GM19043 (cell line): Measurements from ENCODE around the gene MS4A4E.
"Not testable (repeated sequence)": the region's sequence is repeated elsewhere in the genome, so short reads cannot be mapped to it uniquely, and the experiment has no call there.

ENCODE experiments used
- ATAC-seq: cut with Tn5 transposase; IDR thresholded peaks from one replicate; pipeline ENCODE4 v1.9.1; 2021; ENCODE audit warnings: low read depth; ENCODE audit not compliant: unreplicated experiment

The MS4A4E gene

DNA sequence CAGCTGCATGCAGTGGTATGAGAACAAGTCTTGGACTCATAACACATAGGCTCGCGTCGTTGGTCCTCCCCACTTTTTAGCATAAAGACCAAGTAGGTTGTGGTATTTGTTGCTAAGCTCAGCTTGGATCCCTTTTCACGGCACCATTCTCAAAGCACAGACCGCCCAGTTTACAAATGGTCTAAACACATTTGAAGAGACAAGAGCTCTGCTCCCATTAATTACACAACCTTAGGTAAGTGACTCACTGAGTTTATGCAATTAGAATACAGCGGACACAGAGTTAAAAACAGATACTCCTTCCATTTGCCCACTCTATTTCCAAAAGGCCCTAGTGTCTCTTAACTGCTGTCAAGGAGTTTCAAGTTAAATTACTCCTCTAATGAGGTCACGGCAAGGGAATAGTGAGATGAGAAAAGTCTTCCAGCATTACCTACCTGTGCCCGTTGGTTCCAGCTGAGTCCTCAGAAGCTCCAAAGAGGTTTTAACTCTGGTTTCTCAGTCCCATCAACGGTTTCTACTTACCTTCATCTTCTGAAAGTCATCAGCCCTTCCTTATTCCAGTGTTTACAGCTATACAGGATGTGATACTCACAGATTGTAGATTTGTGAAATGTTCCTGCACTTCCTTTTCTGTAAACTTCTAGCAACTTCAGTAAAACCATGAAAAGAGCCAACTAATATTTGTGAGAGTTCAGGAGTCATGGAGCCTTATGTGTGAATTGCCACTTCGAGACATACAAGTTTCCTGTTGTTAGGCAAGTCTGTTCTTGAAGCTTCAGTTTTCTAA lies 60.2 kb downstream of the MS4A4E start, which contains the start of gene MS4A6A:
MS4A6A (minus strand) TSS at position 543 of the 790 bp plus-strand sequence. CDS start 1,356 bp downstream, outside the sequence.
- no peak for ATAC-seq

DNA sequence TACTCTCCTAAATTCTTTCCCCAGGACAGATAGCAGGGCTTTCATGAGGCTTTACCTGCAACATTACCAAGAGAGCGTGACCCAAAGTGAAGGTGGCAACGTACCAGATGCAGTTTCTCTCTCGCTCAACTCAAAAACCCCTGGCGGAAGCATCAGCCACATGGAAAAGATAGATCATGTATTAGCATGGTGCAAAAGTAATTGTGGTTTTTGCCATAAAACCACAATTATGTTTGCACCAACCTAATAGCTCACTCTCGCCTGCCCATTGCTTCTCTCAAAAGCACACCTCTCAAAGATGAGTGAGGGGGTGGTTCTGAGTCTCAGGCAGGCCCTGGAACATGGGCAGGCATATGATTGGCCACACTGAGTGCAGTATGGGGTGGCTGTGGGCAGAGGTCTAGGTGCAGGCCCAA lies 67.1 kb downstream of the MS4A4E start:
- no peak for ATAC-seq

DNA sequence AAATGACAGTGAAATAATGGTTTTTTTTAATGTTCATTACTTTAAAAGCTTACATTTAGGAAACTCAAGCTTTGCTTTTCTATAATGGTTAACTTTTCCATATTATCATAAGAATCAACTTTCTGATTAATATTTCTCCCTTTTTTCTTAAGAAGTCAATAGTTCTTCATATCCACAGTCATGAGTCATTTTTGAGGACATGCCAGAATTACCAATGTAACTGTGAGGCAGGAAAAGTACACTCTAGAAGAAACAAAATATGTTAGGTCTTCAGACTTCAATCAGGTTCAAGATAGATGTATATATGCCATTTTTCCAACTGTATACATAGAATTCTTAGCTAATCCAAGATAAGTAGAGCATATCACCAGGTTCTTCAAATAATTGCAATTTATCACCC lies 70.9 kb downstream of the MS4A4E start:
- no peak for ATAC-seq

DNA sequence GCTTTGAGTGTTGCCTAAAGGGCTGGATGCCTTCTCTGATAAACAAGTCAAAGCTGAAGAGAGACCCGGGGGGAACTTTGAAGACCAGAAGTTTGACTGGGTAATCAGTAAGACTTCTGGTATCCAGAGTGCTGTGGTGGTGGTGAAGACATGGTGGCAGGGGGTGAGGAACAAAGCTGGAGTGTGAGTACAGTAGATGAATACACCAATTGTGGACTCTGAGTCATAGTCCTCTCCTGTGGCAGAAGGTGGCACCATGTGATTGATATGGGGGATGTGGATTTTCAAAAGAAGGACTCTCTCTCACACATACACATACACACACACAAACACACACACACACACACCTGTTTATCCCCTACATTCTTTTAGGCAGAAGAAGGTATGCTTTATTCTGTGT lies 72.4 kb downstream of the MS4A4E start:
- no peak for ATAC-seq

DNA sequence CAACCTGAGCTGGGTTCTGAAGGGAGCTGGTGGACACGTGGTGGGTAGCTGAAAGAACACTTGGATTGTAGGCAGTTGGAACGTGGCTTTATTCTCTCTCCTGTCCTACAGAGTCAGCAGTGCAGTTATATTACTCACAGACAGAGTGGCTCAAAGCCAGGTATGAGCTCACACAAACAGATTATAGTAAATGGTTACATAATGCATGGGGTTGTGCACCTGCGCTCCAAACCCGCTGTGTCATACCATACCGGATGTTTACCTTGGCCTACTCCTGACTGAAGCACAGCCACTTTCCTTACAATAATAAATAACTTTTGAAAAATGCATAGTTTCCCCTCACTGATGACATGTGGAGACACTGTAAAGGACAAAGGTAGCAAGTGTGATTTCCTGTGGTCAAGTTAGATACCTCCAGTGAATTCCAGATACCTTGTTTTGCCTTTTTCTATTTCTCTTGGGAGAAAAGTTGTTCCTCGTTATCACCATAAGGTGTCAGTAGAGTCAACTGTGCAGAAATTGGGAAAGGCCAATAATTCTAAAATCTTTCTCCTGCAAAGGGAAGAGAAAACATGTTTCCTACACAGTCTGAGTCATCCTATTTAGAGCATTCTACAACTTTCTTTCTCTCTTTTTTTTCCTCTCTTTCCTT lies 73.5 kb downstream of the MS4A4E start:
- no peak for ATAC-seq

DNA sequence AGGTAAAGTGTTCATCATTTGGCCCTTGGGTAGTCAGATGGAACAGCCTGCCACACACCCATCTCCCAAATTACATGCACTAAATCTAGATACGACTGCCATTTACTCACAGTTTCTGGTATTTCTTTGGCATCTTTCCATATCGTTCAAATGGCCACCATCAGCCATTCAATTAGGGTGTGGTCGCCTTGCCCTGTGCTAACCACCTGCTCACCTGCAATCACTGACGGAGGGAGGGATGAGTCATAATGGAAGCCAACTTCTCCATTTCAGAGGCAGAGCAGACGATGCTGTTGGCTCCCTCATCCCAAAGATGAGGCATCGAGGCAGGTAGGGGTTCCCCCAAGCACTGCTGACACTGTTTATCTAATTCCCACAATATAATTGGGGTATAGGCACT lies 74.6 kb downstream of the MS4A4E start:
- ATAC-seq, result no peak

DNA sequence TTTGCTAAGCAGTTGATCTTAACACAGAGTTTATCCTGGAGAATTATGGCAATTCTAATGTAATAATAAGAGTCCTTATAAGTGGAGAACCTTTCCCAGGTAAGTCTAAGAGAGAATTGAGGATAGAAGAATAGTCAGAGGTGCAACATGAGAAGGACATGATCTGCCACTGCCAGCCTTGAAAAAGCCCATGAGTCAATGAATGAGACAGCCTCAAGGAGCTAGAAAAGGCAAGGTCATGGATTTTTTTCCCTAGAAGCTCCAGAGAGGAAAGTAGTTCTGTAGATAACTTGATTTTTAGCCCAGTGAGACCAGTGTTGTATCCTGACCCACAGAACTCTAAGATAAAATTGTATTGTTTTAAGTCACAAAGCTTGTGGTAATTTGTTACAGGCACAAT lies 77.0 kb downstream of the MS4A4E start:
- no peak for ATAC-seq

DNA sequence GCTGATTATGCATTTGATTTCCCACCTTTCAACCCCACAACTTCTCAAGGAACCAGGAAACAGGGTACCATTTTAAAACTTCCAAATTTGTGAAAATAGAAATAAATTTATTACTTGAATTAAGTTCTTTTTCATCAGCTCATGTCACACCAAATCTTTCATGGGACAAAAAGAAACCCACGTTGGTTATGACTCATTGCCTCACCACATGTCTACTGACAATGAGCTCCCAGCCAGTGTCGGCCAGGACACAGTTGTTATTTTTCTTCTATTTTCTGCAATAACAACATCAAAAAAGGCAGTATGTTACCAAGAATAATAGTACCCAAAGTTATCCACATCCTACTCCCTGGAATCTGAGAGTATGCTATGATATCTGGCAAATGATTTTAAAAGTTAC lies 77.4 kb downstream of the MS4A4E start:
- no peak for ATAC-seq

DNA sequence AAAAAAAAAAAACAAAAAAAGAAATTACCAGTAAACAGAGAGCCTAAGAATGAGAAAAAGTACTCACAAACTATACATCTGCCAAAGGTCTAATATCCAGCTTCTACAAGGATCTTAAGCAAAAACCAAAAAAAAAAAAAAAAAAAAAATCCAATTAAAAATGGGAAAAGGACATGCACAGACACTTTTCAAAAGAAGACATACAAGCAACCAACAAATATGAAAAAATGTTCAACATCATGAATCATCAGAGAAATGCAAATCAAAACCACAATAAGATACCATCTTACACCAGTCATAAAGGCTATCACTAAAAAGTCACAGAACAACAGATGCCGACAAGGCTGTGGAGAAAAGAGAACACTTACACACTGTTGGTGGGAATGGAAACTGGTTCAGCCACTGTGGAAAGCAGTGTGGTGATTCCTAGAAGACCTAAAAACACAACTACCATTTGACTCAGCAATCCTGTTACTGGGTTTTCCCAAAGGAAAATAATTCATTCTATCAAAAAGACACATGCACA lies 78.3 kb downstream of the MS4A4E start:
- no peak for ATAC-seq

DNA sequence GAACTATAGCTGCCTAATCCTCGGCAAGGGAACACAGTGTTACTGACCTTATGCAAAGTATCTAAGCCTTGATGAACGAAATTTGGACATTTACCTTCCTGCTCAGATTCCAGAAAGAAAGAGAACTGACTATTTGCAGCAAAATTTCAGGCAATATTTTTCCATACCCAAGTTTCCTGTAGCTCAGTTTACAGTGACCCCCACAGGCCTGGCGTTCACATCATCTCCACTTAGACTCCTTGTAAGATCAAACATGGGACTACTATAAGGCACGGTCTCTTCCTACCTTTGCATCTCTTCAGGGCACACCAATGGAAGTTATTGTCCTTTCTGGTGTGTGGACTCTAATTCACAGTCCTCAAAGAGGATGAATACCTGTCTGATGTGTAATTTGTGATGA lies 81.2 kb downstream of the MS4A4E start:
- no peak for ATAC-seq

DNA sequence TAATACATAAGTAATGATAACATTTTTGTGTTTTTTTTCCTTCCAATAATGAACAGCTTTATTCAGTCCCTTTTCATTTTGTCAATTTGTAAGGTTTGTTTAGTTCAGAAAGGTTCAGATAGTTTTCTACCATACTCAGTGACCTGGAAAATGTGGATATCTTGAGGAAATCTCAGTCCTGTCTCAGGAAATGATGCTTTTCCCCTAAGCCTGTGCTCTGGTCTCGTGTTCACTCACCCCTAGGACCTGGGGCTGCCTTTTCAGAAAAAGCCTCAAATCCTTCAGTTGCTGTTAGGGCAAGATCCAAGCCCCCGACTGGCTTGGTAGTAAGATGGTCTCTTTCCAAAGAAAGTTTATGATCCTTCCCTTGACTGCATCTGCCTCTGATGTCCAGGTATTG lies 81.8 kb downstream of the MS4A4E start:
- no peak for ATAC-seq

DNA sequence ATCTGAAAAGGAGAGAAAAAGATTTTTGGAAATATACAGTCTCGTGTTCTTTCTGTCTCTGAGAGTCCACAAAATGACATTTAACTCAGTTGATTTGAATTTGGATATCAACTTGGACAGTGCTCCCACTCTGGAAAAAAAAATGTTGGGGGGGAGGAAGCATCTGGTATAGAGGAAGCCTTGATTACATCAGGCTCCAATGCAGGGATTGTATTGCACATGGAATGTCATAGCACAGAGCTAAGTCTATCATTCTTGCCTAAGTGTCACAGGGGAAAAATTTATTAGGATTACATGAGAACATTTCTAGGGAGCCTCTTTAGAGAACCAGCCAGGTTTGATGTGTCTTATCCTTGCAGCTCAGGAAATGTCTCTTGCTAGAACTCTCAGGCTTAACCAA lies 83.1 kb downstream of the MS4A4E start:
- no peak for ATAC-seq

DNA sequence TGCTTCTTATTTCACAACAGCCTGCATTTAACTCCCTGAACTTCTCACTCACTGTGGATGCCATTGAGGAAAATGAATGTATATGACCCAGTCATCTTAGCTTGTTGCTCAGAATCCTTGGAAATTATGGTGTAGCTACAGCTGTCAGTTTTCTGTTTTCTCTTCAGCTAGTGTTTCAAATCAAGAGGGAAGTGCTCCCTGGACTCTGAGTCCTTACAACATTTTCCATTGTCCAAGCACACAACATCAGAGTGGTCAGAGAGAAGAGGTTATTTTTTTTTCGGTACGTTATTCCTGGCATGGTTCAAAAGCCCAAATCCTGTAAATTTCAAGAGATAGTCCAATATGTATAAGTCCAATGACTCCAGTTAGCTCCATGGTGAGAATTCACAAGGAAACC lies 83.7 kb downstream of the MS4A4E start:
- ATAC-seq, result no peak

DNA sequence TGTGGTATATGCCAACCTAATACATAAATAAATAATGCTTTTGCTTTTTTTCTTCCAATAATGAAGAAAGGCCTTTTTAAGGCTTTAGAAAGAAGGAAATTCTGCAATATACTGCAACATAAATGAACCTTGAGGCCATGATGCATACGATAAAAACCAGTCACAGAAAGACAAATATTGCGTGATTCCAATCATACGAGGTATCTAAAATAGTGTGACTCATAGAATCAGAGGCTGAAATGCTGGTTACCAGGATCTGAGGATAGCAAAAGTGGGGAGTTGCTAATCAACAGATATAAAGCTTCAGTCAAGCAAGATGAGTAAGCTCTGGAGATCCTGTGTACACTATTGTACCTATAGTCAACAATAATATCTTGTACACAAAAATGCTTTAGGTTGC lies 84.3 kb downstream of the MS4A4E start:
- no peak for ATAC-seq

DNA sequence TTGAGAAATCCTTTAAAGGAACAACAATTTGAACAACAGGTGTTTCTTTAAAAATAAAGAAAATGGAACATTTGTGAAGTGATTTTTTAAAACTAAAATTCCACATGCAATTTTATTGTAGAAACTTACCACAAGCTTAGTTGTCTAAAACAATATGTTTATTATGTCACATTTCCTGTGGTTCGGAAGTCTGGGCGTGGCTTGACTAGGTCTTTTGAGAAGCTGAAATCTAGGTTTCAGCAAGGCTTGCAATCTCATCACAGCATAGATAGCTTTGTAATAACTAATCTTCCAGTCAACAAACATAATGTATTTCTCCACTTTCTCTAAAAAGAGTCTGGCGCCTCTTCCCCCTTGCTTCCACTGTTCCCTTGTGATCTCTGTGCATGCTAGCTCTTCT lies 87.0 kb downstream of the MS4A4E start:
- ATAC-seq, result no peak

DNA sequence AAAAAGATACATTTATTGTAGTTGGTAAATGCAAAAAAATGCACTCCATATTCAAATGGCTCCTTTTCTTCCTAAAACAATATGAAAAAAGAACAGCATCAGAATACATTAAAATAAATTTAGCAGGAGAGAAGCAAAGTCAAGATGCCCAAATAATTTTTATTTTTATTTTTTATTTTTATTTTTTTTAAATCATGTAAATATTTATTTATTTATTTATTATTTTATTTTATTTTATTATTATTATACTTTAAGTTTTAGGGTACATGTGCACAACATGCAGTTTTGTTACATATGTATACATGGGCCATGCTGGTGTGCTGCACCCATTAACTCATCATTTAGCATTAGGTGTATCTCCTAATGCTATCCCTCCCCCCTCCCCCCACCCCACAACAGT lies 90.2 kb downstream of the MS4A4E start:
- not testable (repeated sequence) for ATAC-seq

DNA sequence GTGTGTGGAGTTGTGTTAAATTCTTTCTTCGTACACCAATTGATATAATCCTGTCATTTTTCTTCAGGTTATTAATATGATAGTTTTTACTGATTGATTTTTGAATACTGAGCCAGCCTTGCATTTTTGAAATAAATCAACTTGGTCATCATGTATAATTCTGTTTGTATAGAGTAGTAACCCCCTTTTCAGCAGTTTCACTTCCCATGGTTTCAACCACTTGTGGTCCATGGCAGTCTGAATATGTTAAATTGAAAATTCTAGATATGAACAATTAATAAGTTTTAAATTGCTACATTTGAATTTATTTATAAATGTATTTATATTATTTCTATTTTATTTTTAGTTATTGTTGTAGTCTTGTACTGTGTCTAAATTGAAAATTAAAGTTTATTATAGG lies 92.7 kb downstream of the MS4A4E start:
- ATAC-seq, result no peak
